HepG2 (cell line): ENCODE measurements around the gene SLC13A2.

Experiments used
- BCLAF1 ChIP-seq: fragments of 450-650 bp; IDR thresholded peaks from 2 replicates; pipeline ENCODE4 v1.6.1; 2017; ENCODE audit warnings: mild to moderate bottlenecking
- EHMT2 ChIP-seq: fragments of 200-600 bp; sonication (generic); IDR thresholded peaks from 2 replicates; pipeline ENCODE4 v1.7.0; 2017; ENCODE audit warnings: antibody characterized with exemption, low read depth, low read length, borderline replicate concordance
- GABPA ChIP-seq, 2 experiments: IDR thresholded peaks; 2 replicates each; pipeline ENCODE4 v1.6.1; 2011 to 2016; ENCODE audit warnings: low read depth in 2 of 2, low read length in 1 of 2, missing biosample characterization in 1 of 2, missing genetic modification characterization in 1 of 2
- NR2F1 ChIP-seq, 2 experiments: fragments of 450-650 bp in 1 of 2; formaldehyde crosslinking in 1 of 2; IDR thresholded peaks; 2 replicates each; pipeline versions ENCODE4 v1.5.0 to v1.6.1; 2016 to 2020; ENCODE audit warnings: mild to moderate bottlenecking in 1 of 2, missing compliant biosample characterization in 1 of 2, missing genetic modification reagents in 1 of 2, moderate library complexity in 1 of 2
- POLR2AphosphoS2 ChIP-seq: IDR thresholded peaks from 2 replicates; pipeline ENCODE4 v1.6.1; 2011; ENCODE audit warnings: low read depth, low read length, improper control_type of control experiment
- SMAD3 ChIP-seq: sonication (generic); formaldehyde crosslinking; IDR thresholded peaks from 2 replicates; pipeline ENCODE4 v1.4.0; 2020; ENCODE audit warnings: missing genetic modification reagents
- SNRNP70 ChIP-seq: fragments of 200-400 bp; formaldehyde crosslinking; IDR thresholded peaks from 2 replicates; pipeline ENCODE4 v1.6.1; 2017; ENCODE audit warnings: mild to moderate bottlenecking, low read depth, low read length, moderate library complexity
- ZBTB7A ChIP-seq: sonication (generic); formaldehyde crosslinking; IDR thresholded peaks from 2 replicates; pipeline ENCODE4 v1.8.0; 2022; ENCODE audit warnings: mild to moderate bottlenecking, missing genetic modification reagents
- ZNF512 ChIP-seq: sonication (generic); formaldehyde crosslinking; IDR thresholded peaks from 2 replicates; pipeline ENCODE4 v1.4.0; 2020; ENCODE audit warnings: mild to moderate bottlenecking, missing genetic modification reagents
- ZNF710 ChIP-seq: sonication (generic); formaldehyde crosslinking; IDR thresholded peaks from 2 replicates; pipeline ENCODE4 v1.5.0; 2020; ENCODE audit warnings: mild to moderate bottlenecking, missing genetic modification reagents, borderline replicate concordance
- ZSCAN30 ChIP-seq: sonication (generic); formaldehyde crosslinking; IDR thresholded peaks from 2 replicates; pipeline ENCODE4 v1.5.0; 2020; ENCODE audit warnings: mild to moderate bottlenecking, missing genetic modification reagents
- TF ChIP-seq, protein P1 (sequence below): sonication (generic); IDR thresholded peaks from 2 replicates; pipeline ENCODE4 v1.6.1; 2016; ENCODE audit warnings: low read depth, borderline replicate concordance

DNA sequence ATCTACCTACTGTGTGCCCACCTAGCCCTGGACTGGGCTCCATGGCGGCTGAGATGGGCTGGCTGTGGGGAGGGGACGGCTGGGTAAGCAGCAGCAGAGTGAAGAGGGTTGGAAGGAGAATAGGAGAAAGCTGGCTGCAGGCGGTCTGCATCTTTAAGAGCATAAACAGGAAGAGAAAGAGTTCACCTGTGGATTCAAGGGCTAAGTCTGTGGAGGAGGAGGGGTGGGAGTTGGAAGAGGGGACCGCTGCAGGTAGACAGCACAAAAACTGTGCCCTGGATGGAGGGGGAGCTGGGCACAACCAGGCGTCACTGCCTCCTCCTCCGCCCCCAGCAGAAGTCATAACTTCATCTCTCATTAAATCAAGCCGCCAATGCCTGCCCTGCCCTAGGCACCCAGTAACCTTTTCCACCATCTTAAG, 677 bp downstream of the SLC13A2 start:
- TF ChIP-seq ZNF512 (CRISPR knock-in tag) (no peak), ZSCAN30 (CRISPR knock-in tag) (no peak), ZNF710 (CRISPR knock-in tag) (no peak), ZBTB7A (no peak), SNRNP70 (no peak), EHMT2 (no peak), SMAD3 (CRISPR knock-in tag) (no peak), BCLAF1 (no peak), NR2F1 (CRISPR knock-in tag; IDR thresholded peaks at IDR 0.05) (no peak), POLR2AphosphoS2 (no peak), GABPA (IDR thresholded peaks at IDR 0.05; ENCODE audit: low read depth, low read length) (no peak), GABPA (CRISPR knock-in tag; IDR thresholded peaks at IDR 0.05; ENCODE audit: low read depth) (no peak)
- TF ChIP-seq, protein P1, sequence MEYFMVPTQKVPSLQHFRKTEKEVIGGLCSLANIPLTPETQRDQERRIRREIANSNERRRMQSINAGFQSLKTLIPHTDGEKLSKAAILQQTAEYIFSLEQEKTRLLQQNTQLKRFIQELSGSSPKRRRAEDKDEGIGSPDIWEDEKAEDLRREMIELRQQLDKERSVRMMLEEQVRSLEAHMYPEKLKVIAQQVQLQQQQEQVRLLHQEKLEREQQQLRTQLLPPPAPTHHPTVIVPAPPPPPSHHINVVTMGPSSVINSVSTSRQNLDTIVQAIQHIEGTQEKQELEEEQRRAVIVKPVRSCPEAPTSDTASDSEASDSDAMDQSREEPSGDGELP, result no peak
